ES-I3 (cell line): ENCODE measurements around the gene TMEM59.
"Not testable (repeated sequence)": the region's sequence is repeated elsewhere in the genome, so short reads cannot be mapped to it uniquely, and the experiment has no call there.

ENCODE experiments used
- H3K36me3 ChIP-seq: 2 replicates; pipeline ENCODE4 v1.6.1; 2013; ENCODE audit warnings: mild to moderate bottlenecking, low read length, control low read depth, moderate library complexity; ENCODE audit not compliant: insufficient read depth
- H3K4me1 ChIP-seq: 2 replicates; pipeline ENCODE4 v1.6.1; 2013; ENCODE audit warnings: mild to moderate bottlenecking, control low read depth, low read length; ENCODE audit not compliant: insufficient read depth
- H3K9ac ChIP-seq: 2 replicates; pipeline ENCODE4 v1.6.1; 2013; ENCODE audit warnings: low read depth, mild to moderate bottlenecking, low read length, moderate library complexity
- H3K9me3 ChIP-seq: 2 replicates; pipeline ENCODE4 v1.6.1; 2013; ENCODE audit warnings: mild to moderate bottlenecking, low read length, moderate library complexity; ENCODE audit not compliant: control insufficient read depth, insufficient read depth

TMEM59 gene

GRCh38 chr1:54011316-54012007, 41.5 kb downstream of the TMEM59 start:
- no peak overlapping the region for H3K9ac ChIP-seq
- no peaks in the 10 kb centered on the region for H3K36me3 ChIP-seq
- H3K4me1 ChIP-seq = no peaks in the 10 kb centered on the region
- no peaks in the 10 kb centered on the region for H3K9me3 ChIP-seq

- H3K9ac ChIP-seq = no peak overlapping the region
- H3K36me3 ChIP-seq = no peaks in the 10 kb centered on the region
- no peaks in the 10 kb centered on the region for H3K9me3 ChIP-seq
- no peaks in the 10 kb centered on the region for H3K4me1 ChIP-seq
Observed at GRCh38 chr1:54010415-54011117, 42.4 kb downstream of the TMEM59 start.

- H3K9ac ChIP-seq = no peak overlapping the region
- no peaks in the 10 kb centered on the region for H3K9me3 ChIP-seq
Observed at GRCh38 chr1:54009406-54009805, 43.6 kb downstream of the TMEM59 start.

GRCh38 chr1:54008876-54009275, 44.1 kb downstream of the TMEM59 start:
- Histone ChIP-seq H3K36me3 (no peaks in the 10 kb centered on the region), H3K9ac (no peak overlapping the region), H3K4me1 (no peaks in the 10 kb centered on the region), H3K9me3 (no peaks in the 10 kb centered on the region)

More at GRCh38 chr1:54009406-54009805, 43.6 kb downstream of the TMEM59 start:
- no peaks in the 10 kb centered on the region for H3K36me3 ChIP-seq
- no peaks in the 10 kb centered on the region for H3K4me1 ChIP-seq

GRCh38 chr1:54007613-54008012, 45.4 kb downstream of the TMEM59 start:
- Histone ChIP-seq H3K36me3 (no peaks in the 10 kb centered on the region), H3K4me1 (no peaks in the 10 kb centered on the region), H3K9ac (no peak overlapping the region), H3K9me3 (no peaks in the 10 kb centered on the region)

- Histone ChIP-seq H3K4me1 (no peaks in the 10 kb centered on the region), H3K36me3 (no peaks in the 10 kb centered on the region), H3K9me3 (no peaks in the 10 kb centered on the region), H3K9ac (no peak overlapping the region)
Observed at GRCh38 chr1:54006508-54006907, 46.5 kb downstream of the TMEM59 start.

- Histone ChIP-seq H3K4me1 (no peaks in the 10 kb centered on the region), H3K36me3 (no peaks in the 10 kb centered on the region), H3K9ac (no peak overlapping the region), H3K9me3 (no peaks in the 10 kb centered on the region)
Observed at GRCh38 chr1:54004481-54005049, 48.4 kb downstream of the TMEM59 start.

GRCh38 chr1:54003750-54004480, 49.1 kb downstream of the TMEM59 start:
- H3K9me3 ChIP-seq, H3K36me3 ChIP-seq, H3K9ac ChIP-seq, H3K4me1 ChIP-seq: not testable (repeated sequence)

GRCh38 chr1:54003249-54003646, 49.8 kb downstream of the TMEM59 start:
- Histone ChIP-seq H3K36me3 (no peaks in the 10 kb centered on the region), H3K9ac (no peak overlapping the region), H3K4me1 (no peaks in the 10 kb centered on the region), H3K9me3 (no peaks in the 10 kb centered on the region)

GRCh38 chr1:54002544-54003248, 50.3 kb downstream of the TMEM59 start:
- H3K9ac ChIP-seq = no peak overlapping the region
- H3K36me3 ChIP-seq = no peaks in the 10 kb centered on the region
- H3K9me3 ChIP-seq = no peaks in the 10 kb centered on the region
- no peaks in the 10 kb centered on the region for H3K4me1 ChIP-seq

- no peaks in the 10 kb centered on the region for H3K36me3 ChIP-seq
- H3K9me3 ChIP-seq = no peaks in the 10 kb centered on the region
- H3K9ac ChIP-seq = no peak overlapping the region
- H3K4me1 ChIP-seq = no peaks in the 10 kb centered on the region
Observed at GRCh38 chr1:54001591-54001990, 51.4 kb downstream of the TMEM59 start.

- H3K9me3 ChIP-seq = no peaks in the 10 kb centered on the region
Observed at GRCh38 chr1:53999920-54000319, 53.1 kb downstream of the TMEM59 start.

GRCh38 chr1:53998223-53998622, 54.8 kb downstream of the TMEM59 start:
- H3K9ac ChIP-seq = no peak overlapping the region
- H3K9me3 ChIP-seq = no peaks in the 10 kb centered on the region
- H3K36me3 ChIP-seq = no peaks in the 10 kb centered on the region
- no peaks in the 10 kb centered on the region for H3K4me1 ChIP-seq

More at GRCh38 chr1:53999920-54000319, 53.1 kb downstream of the TMEM59 start:
- H3K36me3 ChIP-seq = no peaks in the 10 kb centered on the region
- no peak overlapping the region for H3K9ac ChIP-seq
- no peaks in the 10 kb centered on the region for H3K4me1 ChIP-seq

- Histone ChIP-seq H3K9ac (no peak overlapping the region), H3K36me3 (no peaks in the 10 kb centered on the region), H3K9me3 (no peaks in the 10 kb centered on the region), H3K4me1 (no peaks in the 10 kb centered on the region)
Observed at GRCh38 chr1:53995683-53996082, 57.3 kb downstream of the TMEM59 start.
